Calu3 (cell line): ENCODE results near the gene ENPP7. TPM values are rescaled to one million over a fixed set of nuclear protein-coding genes. Genes with fewer than 3 reads are reported as not detected.

ENCODE experiments used
- BruUV-seq: library from RNA; stranded (reverse); fragments of 400-500 nt; replicated peaks from 2 replicates; lab custom pipeline; 2021; lab: Mats Ljungman, UMichigan
- CTCF ChIA-PET: fragments of 300-600 bp; sonication (Branson Sonifier 250); formaldehyde crosslinking; loops from one replicate; lab custom pipeline; 2022; ENCODE audit warnings: antibody characterized with exemption; lab: Charles Lee
- DNase-seq: peaks from one replicate; pipeline ENCODE4 v3.0.0; 2022
- H3K27ac Mint-ChIP-seq: one replicate; pipeline ENCODE4 v1.8.0; 2022; ENCODE audit warnings: mixed read lengths; ENCODE audit not compliant: unreplicated experiment
- H3K27me3 Mint-ChIP-seq: one replicate; pipeline ENCODE4 v1.8.0; 2022; ENCODE audit warnings: mixed read lengths; ENCODE audit not compliant: unreplicated experiment
- H3K36me3 Mint-ChIP-seq: one replicate; pipeline ENCODE4 v1.8.0; 2022; ENCODE audit warnings: mild to moderate bottlenecking, moderate library complexity, mixed read lengths; ENCODE audit not compliant: insufficient read depth, unreplicated experiment
- H3K4me1 Mint-ChIP-seq: one replicate; pipeline ENCODE4 v1.8.0; 2022; ENCODE audit warnings: mild to moderate bottlenecking, low read depth, mixed read lengths; ENCODE audit not compliant: unreplicated experiment
- H3K4me3 Mint-ChIP-seq: one replicate; pipeline ENCODE4 v1.8.0; 2022; ENCODE audit warnings: mild to moderate bottlenecking, low read depth, moderate library complexity, mixed read lengths; ENCODE audit not compliant: unreplicated experiment
- H3K9me3 Mint-ChIP-seq: one replicate; pipeline ENCODE4 v1.8.0; 2022; ENCODE audit warnings: low read depth, mixed read lengths; ENCODE audit not compliant: unreplicated experiment
- intact Hi-C: fragments of 100-400 bp; cut with micrococcal nuclease; formaldehyde crosslinking; loops from one replicate; pipeline ENCODE4 v1.10.0; 2022; ENCODE audit not compliant: unreplicated experiment
- total RNA-seq: library from RNA; stranded (reverse); gene quantifications from 2 replicates; pipeline ENCODE4 v1.2.3, GENCODE V29; 2022
- TF ChIP-seq, protein P1 (sequence below): fragments of 200-600 bp; IDR thresholded peaks from one replicate; pipeline ENCODE4 v1.8.0; 2022; ENCODE audit warnings: antibody characterized with exemption; ENCODE audit not compliant: unreplicated experiment

ENPP7 gene
- total RNA-seq, 1 experiment from 2014 or later: not detected

DNA sequence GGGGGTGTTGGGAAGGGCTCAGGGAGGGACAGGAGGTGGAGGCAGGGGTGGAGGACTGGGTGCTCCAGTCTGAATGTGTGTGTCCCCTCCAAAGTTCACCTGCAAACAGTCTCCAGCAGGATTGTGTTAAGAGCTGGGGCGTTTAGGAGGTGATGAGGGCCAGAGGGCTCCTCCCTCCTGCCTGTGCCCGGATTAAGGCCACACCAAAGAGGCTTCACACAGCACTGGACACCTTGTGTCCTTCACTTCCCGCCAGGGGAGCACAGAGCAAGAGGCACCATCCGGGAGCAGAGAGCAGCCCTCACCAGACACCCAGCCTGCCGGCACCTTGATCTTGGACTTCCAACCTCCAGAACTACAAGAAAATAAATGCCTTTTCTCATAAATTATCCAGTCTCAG lies 30.2 kb upstream of the ENPP7 start:
- CTCF ChIA-PET: interaction anchor here (0.6 kb wide), 1 partner anchor 714 kb away, joined by 3 read pairs; no protein-coding TSS in a partner anchor
- no TSS peak for BruUV-seq
- Mint-ChIP-seq H3K27ac (no peak overlapping the region), H3K4me1 (peaks cover 15% of the 10 kb centered on the region), H3K27me3 (peaks cover 91% of the 10 kb centered on the region), H3K4me3 (no peak overlapping the region), H3K9me3 (no peaks in the 10 kb centered on the region), H3K36me3 (peaks cover 4% of the 10 kb centered on the region)
- intact Hi-C loops: no loop called here
- TF ChIP-seq, protein P1, sequence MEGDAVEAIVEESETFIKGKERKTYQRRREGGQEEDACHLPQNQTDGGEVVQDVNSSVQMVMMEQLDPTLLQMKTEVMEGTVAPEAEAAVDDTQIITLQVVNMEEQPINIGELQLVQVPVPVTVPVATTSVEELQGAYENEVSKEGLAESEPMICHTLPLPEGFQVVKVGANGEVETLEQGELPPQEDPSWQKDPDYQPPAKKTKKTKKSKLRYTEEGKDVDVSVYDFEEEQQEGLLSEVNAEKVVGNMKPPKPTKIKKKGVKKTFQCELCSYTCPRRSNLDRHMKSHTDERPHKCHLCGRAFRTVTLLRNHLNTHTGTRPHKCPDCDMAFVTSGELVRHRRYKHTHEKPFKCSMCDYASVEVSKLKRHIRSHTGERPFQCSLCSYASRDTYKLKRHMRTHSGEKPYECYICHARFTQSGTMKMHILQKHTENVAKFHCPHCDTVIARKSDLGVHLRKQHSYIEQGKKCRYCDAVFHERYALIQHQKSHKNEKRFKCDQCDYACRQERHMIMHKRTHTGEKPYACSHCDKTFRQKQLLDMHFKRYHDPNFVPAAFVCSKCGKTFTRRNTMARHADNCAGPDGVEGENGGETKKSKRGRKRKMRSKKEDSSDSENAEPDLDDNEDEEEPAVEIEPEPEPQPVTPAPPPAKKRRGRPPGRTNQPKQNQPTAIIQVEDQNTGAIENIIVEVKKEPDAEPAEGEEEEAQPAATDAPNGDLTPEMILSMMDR: no peak
- DNase-seq: no peak

DNA sequence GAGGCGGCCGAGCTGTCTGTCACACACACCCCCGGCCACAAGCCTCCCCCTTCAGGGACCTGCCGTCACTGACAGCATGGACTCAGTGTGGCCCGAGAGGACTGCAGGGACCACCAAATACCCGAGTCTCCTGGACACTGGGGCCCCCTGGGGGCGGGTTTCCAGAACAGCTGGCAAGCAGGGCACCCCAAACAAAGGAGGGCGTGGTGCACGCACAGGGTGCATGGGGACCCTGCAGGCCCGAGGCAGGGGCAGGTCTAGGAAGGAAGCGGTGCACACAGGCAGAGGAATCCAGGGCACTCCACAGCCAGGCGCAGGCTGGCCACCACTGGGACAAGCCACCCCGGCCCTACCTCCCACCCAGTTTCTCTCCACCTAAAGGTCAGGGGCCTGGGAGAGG lies 28.7 kb upstream of the ENPP7 start:
- Mint-ChIP-seq H3K27me3 (peaks cover 86% of the 10 kb centered on the region), H3K9me3 (no peaks in the 10 kb centered on the region), H3K4me1 (peaks cover 7% of the 10 kb centered on the region), H3K4me3 (no peak overlapping the region), H3K27ac (no peak overlapping the region), H3K36me3 (no peaks in the 10 kb centered on the region)
- CTCF ChIA-PET: no interaction called here
- TF ChIP-seq, protein P1: no peak
- no TSS peak for BruUV-seq
- no peak for DNase-seq
- intact Hi-C loops: no loop called here

DNA sequence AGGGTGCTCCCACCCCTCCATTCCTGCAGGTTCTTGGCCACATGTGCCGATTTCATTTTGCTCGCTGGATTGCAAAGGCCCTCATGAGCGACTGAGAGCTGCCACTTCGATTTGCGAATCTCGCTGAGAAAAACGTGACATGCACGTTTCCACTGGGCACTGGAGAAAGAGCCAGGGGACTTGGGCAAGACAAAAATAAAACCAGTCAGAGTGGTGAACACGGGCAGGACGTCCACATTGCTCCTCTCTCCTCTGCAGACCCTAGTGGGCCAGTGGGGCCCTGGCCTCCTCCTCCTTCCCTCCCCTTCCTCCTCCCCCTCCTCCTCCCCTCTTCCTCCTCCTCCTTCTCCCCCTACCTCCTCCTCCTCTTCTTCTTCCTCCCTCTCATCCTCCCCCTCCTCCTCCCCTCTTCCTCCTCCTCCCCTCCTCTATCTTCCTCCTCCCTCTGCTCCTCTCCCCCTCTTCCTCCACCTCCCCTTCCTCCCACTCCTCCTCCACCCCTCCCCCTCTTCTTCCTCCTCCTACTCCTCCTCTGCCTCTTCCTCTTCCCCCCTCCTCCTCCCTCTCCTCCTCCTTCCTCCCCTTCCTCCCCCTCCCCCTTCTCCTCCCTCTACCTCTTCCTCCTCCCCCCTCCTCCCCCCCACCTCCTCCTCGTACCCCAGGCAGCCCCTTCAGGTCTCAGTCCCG lies 28.1 kb upstream of the ENPP7 start:
- no peaks in the 10 kb centered on the region for H3K9me3 Mint-ChIP-seq
- no peak for DNase-seq
- H3K4me1 Mint-ChIP-seq: peaks cover 7% of the 10 kb centered on the region
- no peaks in the 10 kb centered on the region for H3K36me3 Mint-ChIP-seq
- peaks cover 79% of the 10 kb centered on the region for H3K27me3 Mint-ChIP-seq
- intact Hi-C loops: no loop called here
- CTCF ChIA-PET: no interaction called here
- no TSS peak for BruUV-seq
- H3K4me3 Mint-ChIP-seq: no peak overlapping the region
- TF ChIP-seq, protein P1: no peak
- H3K27ac Mint-ChIP-seq: no peak overlapping the region

DNA sequence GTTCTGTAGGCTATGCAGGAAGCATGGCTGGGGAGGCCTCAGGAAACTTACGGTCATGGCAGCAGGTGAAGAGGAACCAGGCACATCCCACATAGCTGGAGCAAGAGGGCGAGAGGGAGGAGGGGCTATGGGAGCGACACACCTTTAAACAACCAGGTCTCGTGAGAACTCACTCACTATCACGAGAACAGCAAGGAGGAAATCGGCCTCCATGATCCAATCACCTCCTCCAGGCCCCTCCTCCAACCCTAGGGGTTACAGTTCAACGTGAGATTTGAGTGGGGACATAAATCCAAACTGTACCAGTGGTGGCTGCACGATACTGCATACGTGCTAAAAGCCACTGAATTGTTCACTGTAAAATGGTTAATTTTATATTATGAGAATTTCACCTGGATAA lies 26.1 kb upstream of the ENPP7 start:
- intact Hi-C loops: loop anchor here (5.0 kb wide), 1 partner anchor 302 kb away; no protein-coding TSS in a partner anchor
- no peak overlapping the region for H3K4me3 Mint-ChIP-seq
- BruUV-seq: no TSS peak
- DNase-seq: no peak
- TF ChIP-seq, protein P1: no peak
- peaks cover 60% of the 10 kb centered on the region for H3K27me3 Mint-ChIP-seq
- no peaks in the 10 kb centered on the region for H3K9me3 Mint-ChIP-seq
- H3K4me1 Mint-ChIP-seq: peaks cover 7% of the 10 kb centered on the region
- CTCF ChIA-PET: no interaction called here
- no peaks in the 10 kb centered on the region for H3K36me3 Mint-ChIP-seq
- H3K27ac Mint-ChIP-seq: no peak overlapping the region
